ENCODE data around the gene METTL15.
"Not testable (repeated sequence)": the region's sequence is repeated elsewhere in the genome, so short reads cannot be mapped to it uniquely, and the experiment has no call there.

The METTL15 gene

GRCh38 chr11:28176351-28176750, 68.2 kb downstream of the METTL15 start:
- H3K4me3 ChIP-seq (ENCODE audit: low read length), result no peak overlapping the region
- DNase-seq (ENCODE audit: low read depth), result no peak
- TF ChIP-seq CTCF (conservative IDR thresholded peaks at IDR 0.05; ENCODE audit: low read depth, low read length), result no peak

GRCh38 chr11:28195449-28195848, 87.3 kb downstream of the METTL15 start:
- H3K4me3 ChIP-seq (ENCODE audit: low read length), result no peak overlapping the region
- no peak for TF ChIP-seq CTCF (conservative IDR thresholded peaks at IDR 0.05; ENCODE audit: low read depth, low read length)

GRCh38 chr11:28209906-28210305, 101.7 kb downstream of the METTL15 start:
- no peak for TF ChIP-seq CTCF (conservative IDR thresholded peaks at IDR 0.05; ENCODE audit: low read depth, low read length)
- DNase-seq (ENCODE audit: low read depth), result no peak

More at GRCh38 chr11:28195449-28195848, 87.3 kb downstream of the METTL15 start:
- DNase-seq (ENCODE audit: low read depth), result no peak

GRCh38 chr11:28222063-28222462, 113.9 kb downstream of the METTL15 start:
- not testable (repeated sequence) for DNase-seq (ENCODE audit: low read depth); H3K4me3 ChIP-seq (ENCODE audit: low read length)

More at GRCh38 chr11:28209906-28210305, 101.7 kb downstream of the METTL15 start:
- no peak overlapping the region for H3K4me3 ChIP-seq (ENCODE audit: low read length)

- H3K4me3 ChIP-seq (ENCODE audit: low read length), result no peak overlapping the region
- TF ChIP-seq CTCF (conservative IDR thresholded peaks at IDR 0.05; ENCODE audit: low read depth, low read length), result no peak
- DNase-seq (ENCODE audit: low read depth), result no peak
These were observed 115.4 kb downstream of the METTL15 start for GRCh38 chr11:28223577-28223976.

- no peak for TF ChIP-seq CTCF (conservative IDR thresholded peaks at IDR 0.05; ENCODE audit: low read depth, low read length)
- DNase-seq (ENCODE audit: low read depth), result no peak
- H3K4me3 ChIP-seq (ENCODE audit: low read length), result no peak overlapping the region
These were observed 115.8 kb downstream of the METTL15 start for GRCh38 chr11:28223994-28224393.

- DNase-seq (ENCODE audit: low read depth), result no peak
- no peak overlapping the region for H3K4me3 ChIP-seq (ENCODE audit: low read length)
- no peak for TF ChIP-seq CTCF (conservative IDR thresholded peaks at IDR 0.05; ENCODE audit: low read depth, low read length)
These were observed 119.3 kb downstream of the METTL15 start for GRCh38 chr11:28227460-28227859.

Measured in retinal pigment epithelial cell (primary cell).